GM18498 (cell line): ENCODE measurements around the gene PHF2.
"Not testable (repeated sequence)": the region's sequence is repeated elsewhere in the genome, so short reads cannot be mapped to it uniquely, and the experiment has no call there.

Source experiments
- ATAC-seq: cut with Tn5 transposase; IDR thresholded peaks from one replicate; pipeline ENCODE4 v1.9.1; 2021; ENCODE audit warnings: mild to moderate bottlenecking, moderate library complexity; ENCODE audit not compliant: unreplicated experiment

The PHF2 gene

DNA sequence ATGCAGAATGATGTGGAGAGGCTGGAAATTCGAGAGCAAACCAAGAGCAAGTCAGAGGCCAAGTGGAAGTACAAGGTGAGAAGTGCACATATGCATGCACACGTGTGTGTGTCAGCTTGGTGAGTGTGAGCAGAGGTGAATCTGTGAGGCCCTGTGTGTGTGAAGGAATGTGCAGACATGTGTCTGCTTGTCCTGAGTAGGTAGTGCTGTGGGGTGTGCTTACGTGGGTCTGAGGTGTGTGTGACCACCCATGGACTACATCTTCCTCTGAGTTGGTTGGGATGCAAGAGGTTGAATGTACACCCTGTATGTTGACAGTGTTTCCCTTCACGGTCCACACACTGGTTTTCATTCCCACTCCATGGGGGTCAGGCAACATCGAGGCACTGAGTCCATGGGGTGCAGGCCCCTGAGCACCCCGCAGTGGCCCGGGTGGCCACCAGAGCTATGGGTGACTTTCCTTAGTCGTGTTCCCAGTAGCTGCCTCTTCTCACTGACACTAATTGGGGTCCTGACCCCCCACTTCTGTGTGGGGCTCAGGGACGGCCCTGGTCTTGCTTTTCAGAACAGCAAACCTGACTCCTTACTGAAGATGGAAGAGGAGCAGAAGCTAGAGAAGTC, 86.7 kb downstream of the PHF2 start:
- ATAC-seq: no peak

GRCh38 chr9:93663877-93664548, 87.6 kb downstream of the PHF2 start:
- ATAC-seq: no peak

DNA sequence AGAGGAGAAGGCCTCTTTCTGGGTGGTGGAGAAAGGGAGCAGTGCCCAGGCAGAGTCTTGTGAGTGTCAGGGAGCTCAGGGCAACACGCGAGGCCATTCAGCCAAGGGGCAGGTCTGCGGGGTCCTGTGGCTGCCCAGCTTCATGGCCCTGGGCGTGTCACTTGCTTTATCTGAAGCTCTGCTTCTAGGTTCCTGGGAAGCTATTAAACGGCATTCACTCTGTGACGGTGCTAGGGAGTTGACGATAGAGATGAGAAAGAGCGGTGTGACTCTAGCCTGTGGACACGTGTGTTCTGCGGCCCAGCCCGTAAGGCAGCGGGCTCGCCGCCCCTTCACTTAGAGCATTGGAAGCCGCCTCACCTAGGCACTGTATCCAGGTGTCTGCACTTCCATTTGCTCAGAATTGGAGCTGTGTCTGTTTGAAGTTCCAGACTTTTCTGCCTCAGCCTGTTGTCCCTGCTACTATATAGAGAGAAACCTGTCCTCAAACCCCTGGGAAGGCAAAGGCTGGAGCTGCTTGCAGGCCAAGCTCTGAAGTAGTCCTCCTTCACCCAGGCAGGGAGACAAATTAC, 88.3 kb downstream of the PHF2 start:
- ATAC-seq: no peak

DNA sequence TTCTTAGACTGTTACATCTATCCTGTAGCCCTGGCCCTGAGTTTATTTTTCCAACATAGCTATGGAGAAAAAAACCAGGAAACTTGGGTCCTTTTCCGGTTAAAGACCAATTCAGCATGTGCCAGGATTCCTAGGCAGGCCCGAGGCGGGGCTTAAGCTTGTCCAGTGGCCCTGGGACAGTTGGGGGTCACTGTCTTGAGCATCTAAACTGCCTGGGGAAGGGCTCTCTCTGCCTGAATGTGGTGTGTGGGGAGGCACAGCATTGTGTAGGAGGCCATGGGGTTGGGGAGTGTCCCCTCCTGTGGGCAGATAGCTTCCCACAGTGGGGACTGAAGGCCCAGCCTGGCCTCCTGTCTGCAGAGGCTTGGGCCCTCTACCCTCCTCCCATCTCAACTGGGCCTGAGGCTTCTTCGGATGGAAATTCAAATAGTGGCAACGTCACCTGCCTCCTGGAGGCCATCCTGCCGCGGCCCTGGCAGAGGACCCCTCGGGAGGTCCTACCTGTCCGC, 88.8 kb downstream of the PHF2 start:
- ATAC-seq: no peak

DNA sequence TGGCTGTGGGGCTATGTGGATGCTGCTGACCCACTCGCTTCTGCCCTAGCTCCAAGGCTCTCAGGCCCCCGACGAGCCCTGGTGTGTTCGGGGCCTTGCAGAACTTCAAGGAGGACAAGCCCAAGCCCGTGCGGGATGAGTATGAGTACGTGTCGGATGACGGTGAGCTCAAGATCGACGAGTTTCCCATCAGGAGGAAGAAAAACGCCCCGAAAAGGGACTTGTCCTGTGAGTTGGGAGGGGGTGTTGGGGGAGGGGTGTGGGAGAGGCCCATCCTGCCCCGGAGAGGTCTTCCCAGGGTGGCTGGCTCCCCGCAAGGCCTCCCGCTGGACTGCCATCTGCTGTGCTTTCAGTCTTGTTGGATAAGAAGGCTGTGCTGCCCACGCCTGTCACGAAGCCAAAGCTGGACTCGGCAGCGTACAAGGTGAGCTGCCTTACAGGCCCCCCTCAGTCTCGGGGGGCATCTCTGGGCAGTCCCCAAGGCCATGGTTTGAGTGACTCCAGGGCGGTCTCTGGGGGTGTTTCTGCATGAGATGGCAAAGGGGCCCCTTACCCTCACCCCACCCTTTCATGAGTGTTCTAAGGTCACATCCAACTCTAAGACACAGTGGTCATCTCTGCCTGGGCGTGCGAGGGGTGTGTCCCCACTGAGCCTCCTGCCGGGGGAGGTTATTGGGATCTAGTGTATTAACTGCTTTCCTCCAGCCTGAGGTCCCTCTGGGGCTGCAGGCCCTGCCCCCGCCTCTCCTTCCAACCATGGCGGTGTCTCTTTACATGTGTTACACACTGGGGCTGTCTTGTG, 89.5 kb downstream of the PHF2 start:
- no peak for ATAC-seq

- ATAC-seq: not testable (repeated sequence)
Observed at GRCh38 chr9:93666439-93666784, 90.0 kb downstream of the PHF2 start.

DNA sequence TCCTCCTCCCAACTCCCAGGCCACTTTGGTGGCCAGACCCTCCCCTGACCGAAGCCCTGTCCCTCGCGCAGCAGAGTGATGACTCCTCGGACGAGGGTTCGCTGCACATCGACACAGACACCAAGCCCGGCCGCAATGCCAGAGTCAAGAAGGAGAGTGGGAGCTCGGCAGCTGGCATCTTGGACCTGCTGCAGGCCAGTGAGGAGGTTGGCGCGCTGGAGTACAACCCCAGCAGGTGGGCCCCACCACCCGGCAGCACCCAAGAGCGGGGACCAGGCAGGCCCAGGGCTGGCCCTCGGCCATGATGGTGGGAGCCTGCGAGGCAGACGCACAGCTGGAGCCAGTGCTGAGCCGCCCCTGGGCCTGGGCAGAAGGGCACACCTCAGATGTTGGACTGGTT, 90.6 kb downstream of the PHF2 start:
- ATAC-seq: no peak

- no peak for ATAC-seq
Observed at GRCh38 chr9:93667627-93668026, 91.2 kb downstream of the PHF2 start.

- ATAC-seq: no peak
Observed at GRCh38 chr9:93668261-93668871, 92.0 kb downstream of the PHF2 start.

GRCh38 chr9:93669116-93669957, 93.0 kb downstream of the PHF2 start:
- ATAC-seq: no peak

DNA sequence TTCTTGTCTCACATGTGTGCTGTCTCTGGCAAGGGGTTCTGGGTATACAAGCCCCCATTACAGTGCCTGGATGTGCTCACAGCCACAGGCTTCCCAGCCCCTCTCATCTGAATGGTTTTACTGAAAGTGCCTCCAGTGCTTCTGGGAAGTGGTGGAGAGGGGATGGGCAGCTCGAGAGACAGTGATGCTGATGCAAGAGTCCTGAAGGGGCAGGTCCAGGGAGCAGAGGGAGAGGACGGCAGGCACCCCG, 93.5 kb downstream of the PHF2 start:
- no peak for ATAC-seq

- no peak for ATAC-seq
Observed at GRCh38 chr9:93670208-93671019, 94.0 kb downstream of the PHF2 start.

DNA sequence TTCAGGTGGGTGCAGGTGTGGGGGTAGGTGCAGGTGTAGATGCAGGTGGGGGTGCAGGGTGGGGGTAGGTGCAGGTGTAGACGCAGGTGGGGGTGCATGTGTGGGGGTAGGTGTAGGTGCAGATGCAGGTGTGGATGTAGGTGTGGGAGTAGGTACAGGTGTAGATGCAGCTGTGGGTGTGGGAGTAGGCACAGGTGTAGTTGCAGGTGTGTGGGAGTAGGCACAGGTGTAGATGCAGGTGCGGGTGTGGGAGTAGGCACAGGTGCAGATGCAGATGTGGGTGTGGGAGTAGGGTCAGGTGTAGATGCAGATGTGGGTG, 94.6 kb downstream of the PHF2 start:
- no peak for ATAC-seq

GRCh38 chr9:93672330-93673020, 96.1 kb downstream of the PHF2 start:
- not testable (repeated sequence) for ATAC-seq

- ATAC-seq: no peak
Observed at GRCh38 chr9:93673021-93673838, 96.8 kb downstream of the PHF2 start.

GRCh38 chr9:93673839-93674334, 97.5 kb downstream of the PHF2 start:
- no peak for ATAC-seq

DNA sequence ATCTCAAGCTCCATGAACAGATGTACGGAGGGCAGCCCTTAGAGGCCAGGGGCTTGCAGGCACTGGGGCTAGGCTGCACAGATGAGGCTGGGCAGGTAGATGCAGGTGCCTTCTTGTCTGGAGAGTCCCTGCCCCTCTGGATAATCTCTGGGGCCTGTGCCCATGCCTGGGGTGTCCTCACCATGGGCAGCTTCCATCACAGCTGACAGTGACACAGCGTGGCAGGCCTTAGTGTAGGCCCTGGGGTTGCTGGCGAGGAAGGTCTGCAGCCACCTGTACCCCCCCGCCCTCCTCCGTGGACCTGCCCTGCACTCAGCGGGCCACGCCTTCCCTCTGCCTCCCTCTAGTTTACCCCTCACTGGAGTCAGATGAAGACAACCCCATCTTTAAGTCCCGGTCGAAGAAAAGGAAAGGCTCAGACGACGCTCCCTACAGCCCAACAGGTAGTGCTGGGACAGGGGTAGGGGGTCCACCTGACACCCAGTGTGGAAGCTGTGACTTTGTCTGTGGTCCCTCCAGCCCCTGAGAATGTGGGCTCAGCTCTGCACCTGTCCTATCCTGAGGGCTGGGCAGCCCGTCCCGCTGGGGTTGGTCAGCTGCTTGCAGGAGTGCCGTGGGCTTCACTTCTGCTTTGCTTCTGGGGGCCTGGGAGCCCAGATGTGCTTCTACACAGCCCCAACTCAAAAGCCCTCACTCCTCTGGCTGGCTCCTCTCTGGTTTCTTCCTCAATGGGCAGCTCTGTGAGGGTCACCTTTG, 98.4 kb downstream of the PHF2 start:
- no peak for ATAC-seq
